Lung (tissue), 12 donors: ENCODE data around the gene PHAF1. TPM values are rescaled to one million over a fixed set of nuclear protein-coding genes. Genes with fewer than 3 reads are reported as not detected.

Experiments
- ATAC-seq: fragments of 200-7000 bp; cut with Tn5 transposase; one replicate; pipeline ENCODE4 v1.9.1; 2020; ENCODE audit warnings: moderate number of reproducible peaks; ENCODE audit not compliant: insufficient read depth, low FRiP score
- DNase-seq, 3 donors: peaks; one replicate each; pipeline ENCODE4 v3.0.0-alpha.2; 2013 to 2017
- H3K27ac ChIP-seq, 2 donors: one replicate each; pipeline ENCODE4 v1.5.1; 2013; ENCODE audit warnings: mild to moderate bottlenecking in 2 of 2, moderate library complexity in 2 of 2, control low read depth in 1 of 2, inconsistent platforms in 1 of 2, low read depth in 1 of 2, low read length in 1 of 2
- H3K27me3 ChIP-seq, 3 donors: one replicate each; pipeline ENCODE4 v1.5.1; 2013; ENCODE audit warnings: low read length in 2 of 3; ENCODE audit not compliant: control insufficient read depth in 3 of 3, insufficient read depth in 3 of 3
- H3K36me3 ChIP-seq, 4 donors: one replicate each; pipeline ENCODE4 v1.5.1; 2013; ENCODE audit warnings: low read length in 4 of 4, mild to moderate bottlenecking in 1 of 4, moderate library complexity in 1 of 4; ENCODE audit not compliant: control insufficient read depth in 4 of 4, insufficient read depth in 4 of 4
- H3K4me1 ChIP-seq, 5 donors: one replicate each; pipeline ENCODE4 v1.5.1; 2013; ENCODE audit warnings: low read length in 5 of 5, mild to moderate bottlenecking in 2 of 5, moderate library complexity in 1 of 5; ENCODE audit not compliant: control insufficient read depth in 5 of 5, insufficient read depth in 5 of 5
- H3K4me3 ChIP-seq: one replicate; pipeline ENCODE4 v1.5.1; 2013; ENCODE audit warnings: mild to moderate bottlenecking, control low read depth, moderate library complexity
- H3K9ac ChIP-seq, 2 donors: one replicate each; pipeline ENCODE4 v1.5.1; 2013; ENCODE audit warnings: low read length in 2 of 2, control low read depth in 1 of 2; ENCODE audit not compliant: insufficient read depth in 1 of 2
- H3K9me3 ChIP-seq, 4 donors: one replicate each; pipeline ENCODE4 v1.5.1; 2013; ENCODE audit warnings: low read length in 3 of 4, mild to moderate bottlenecking in 1 of 4, moderate library complexity in 1 of 4; ENCODE audit not compliant: control insufficient read depth in 4 of 4, insufficient read depth in 3 of 4
- WGBS, 2 donors: extraction: QIAGEN DNeasy Blood & Tissue Kit; methylation state at CpG; one replicate each; pipeline ENCODE4 v1.1.7; 2013; 5-methylcytosine and 5-hydroxymethylcytosine counted together
- polyA plus RNA-seq, 2 donors: library from polyadenylated mRNA; stranded (reverse); fragments of 200-250 nt; gene quantifications; one replicate each; pipeline ENCODE4 v1.2.1, GENCODE V29; 2013
- total RNA-seq, 2 donors: library from RNA; depleted of rRNA in 1 of 2; stranded (reverse); fragments of >200 nt in 1 of 2; gene quantifications; one replicate each; pipeline ENCODE4 v1.2.1, GENCODE V29; 2014 to 2021
- TF ChIP-seq, protein P1 (sequence below): IDR thresholded peaks from 2 replicates; pipeline ENCODE4 v1.5.1; 2012; ENCODE audit warnings: mild to moderate bottlenecking; ENCODE audit errors: control extremely low read depth, extremely low read depth
- donor health status: control.
- donor health status: control.
- donor health status: Bipolar disorder and iron deficiency.
- donor health status: healthy.
- donor health status: DM: yes; HTN: yes; CAD: no.

PHAF1 gene
- total and polyA plus RNA-seq, 4 donors, result 9.1 to 36.1 (median 13.3) TPM

DNA sequence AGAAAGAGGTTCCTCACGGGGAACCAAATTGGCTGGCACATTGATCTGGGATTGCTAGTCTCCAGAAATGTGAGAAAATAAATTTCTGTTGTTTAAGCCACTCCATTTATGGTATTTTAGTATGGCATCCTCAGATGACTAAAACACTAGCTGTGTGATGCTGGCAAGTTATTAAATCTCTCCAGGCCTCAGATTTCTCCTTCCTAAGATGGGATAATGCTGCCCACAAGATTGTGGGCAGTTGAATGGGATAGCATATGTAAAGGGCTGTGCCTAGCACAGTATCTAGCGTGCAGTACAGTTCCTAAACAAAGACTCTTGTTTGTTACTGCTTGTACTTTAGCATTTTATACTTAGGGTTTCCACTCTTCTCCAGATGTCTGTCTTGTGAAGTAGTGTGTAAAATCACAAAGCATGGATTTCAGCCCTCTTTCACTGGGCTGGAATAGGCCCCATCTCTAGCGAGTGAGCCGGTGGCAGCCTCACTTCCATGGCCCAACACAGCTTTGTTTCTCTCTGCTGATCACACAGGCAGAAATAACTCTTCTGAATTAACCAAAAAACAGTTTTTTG is 38.2 kb upstream of the PHAF1 start:
- no peak for ATAC-seq
- Histone ChIP-seq H3K4me3 (no peak overlapping the region), H3K36me3 (peaks cover 18 to 24% (median 22%) of the 10 kb centered on the region in 4 donors), H3K9ac (no peak overlapping the region), H3K9me3 (no peaks in the 10 kb centered on the region), H3K27ac (no peak overlapping the region), H3K4me1 (no peaks in the 10 kb centered on the region), H3K27me3 (no peaks in the 10 kb centered on the region)
- DNase-seq, result no peak
- WGBS, 2 donors, result 97% methylated on average over 4 of the region's 4 CpGs
- TF ChIP-seq, protein P1, sequence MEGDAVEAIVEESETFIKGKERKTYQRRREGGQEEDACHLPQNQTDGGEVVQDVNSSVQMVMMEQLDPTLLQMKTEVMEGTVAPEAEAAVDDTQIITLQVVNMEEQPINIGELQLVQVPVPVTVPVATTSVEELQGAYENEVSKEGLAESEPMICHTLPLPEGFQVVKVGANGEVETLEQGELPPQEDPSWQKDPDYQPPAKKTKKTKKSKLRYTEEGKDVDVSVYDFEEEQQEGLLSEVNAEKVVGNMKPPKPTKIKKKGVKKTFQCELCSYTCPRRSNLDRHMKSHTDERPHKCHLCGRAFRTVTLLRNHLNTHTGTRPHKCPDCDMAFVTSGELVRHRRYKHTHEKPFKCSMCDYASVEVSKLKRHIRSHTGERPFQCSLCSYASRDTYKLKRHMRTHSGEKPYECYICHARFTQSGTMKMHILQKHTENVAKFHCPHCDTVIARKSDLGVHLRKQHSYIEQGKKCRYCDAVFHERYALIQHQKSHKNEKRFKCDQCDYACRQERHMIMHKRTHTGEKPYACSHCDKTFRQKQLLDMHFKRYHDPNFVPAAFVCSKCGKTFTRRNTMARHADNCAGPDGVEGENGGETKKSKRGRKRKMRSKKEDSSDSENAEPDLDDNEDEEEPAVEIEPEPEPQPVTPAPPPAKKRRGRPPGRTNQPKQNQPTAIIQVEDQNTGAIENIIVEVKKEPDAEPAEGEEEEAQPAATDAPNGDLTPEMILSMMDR, result no peak

GRCh38 chr16:67075331-67075730 is 34.4 kb upstream of the PHAF1 start:
- DNase-seq (no peak), ATAC-seq (no peak)
- H3K9me3 ChIP-seq, result no peaks in the 10 kb centered on the region
- 98 to 99% methylated on average over 2 of the region's 2 CpGs for WGBS, 2 donors
- TF ChIP-seq, protein P1, result no peak
- no peaks in the 10 kb centered on the region for H3K4me1 ChIP-seq
- no peak overlapping the region for H3K27ac ChIP-seq
- H3K4me3 ChIP-seq, result no peak overlapping the region
- H3K27me3 ChIP-seq, result no peaks in the 10 kb centered on the region
- H3K36me3 ChIP-seq, result peaks cover 0 to 16% (median 7%) of the 10 kb centered on the region in 4 donors
- no peak overlapping the region for H3K9ac ChIP-seq

DNA sequence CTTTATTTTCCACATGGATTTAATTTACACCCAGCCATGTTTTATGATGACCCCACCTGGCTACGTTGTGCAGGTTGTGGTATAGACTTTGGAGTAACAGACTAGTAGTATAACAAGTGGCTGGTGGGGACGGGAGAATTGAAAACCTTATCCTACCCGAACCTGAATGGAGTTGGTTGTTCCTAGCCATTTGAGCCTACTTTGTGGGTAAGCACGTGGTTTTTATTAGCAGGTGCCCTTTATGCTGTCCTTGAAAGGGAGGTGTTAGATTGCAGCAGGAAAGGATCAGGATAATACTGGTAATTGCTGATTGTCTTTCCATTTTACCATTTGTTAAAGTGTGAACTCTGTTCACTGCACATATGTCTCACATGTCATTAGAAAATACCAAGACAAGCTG is 31.9 kb upstream of the PHAF1 start:
- TF ChIP-seq, protein P1, result no peak
- Histone ChIP-seq H3K4me3 (no peak overlapping the region), H3K27ac (no peak overlapping the region), H3K9me3 (no peaks in the 10 kb centered on the region), H3K27me3 (no peaks in the 10 kb centered on the region), H3K4me1 (no peaks in the 10 kb centered on the region), H3K36me3 (peaks cover 0 to 11% (median 3%) of the 10 kb centered on the region in 4 donors), H3K9ac (no peak overlapping the region)
- DNase-seq (no peak), ATAC-seq (no peak)
- WGBS, 2 donors, result 92 to 93% methylated on average over 4 of the region's 4 CpGs

DNA sequence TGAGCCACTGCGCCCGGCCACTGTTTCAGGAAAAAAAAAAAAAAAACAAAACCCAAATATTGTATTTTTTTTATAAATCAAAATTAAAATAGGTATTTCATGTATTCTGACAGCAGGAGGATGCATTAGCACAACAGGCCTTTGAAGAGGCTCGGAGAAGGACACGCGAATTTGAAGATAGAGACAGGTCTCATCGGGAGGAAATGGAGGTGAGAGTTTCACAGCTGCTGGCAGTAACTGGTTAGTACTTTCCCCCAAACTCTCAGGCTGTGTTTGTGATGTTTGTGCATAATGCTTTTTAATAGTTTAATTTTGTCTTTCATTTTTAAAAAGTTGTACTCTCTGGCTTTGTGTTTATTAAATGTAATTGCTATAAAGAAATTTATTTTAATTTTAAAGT is 27.6 kb upstream of the PHAF1 start:
- H3K27me3 ChIP-seq, result no peaks in the 10 kb centered on the region
- ATAC-seq (no peak), DNase-seq (no peak)
- H3K36me3 ChIP-seq, result peaks cover 0 to 6% (median 1%) of the 10 kb centered on the region in 4 donors
- H3K9ac ChIP-seq, result no peak overlapping the region
- H3K4me1 ChIP-seq, result peaks cover 0 to 4% (median 0%) of the 10 kb centered on the region in 5 donors
- TF ChIP-seq, protein P1, result no peak
- H3K27ac ChIP-seq, result no peak overlapping the region
- no peak overlapping the region for H3K4me3 ChIP-seq
- WGBS, 2 donors, result 95 to 96% methylated on average over 6 of the region's 6 CpGs
- H3K9me3 ChIP-seq, result no peaks in the 10 kb centered on the region
